ENCODE data around the gene ADGRG3.

GRCh38 chr16:57689762-57690558, 21.9 kb downstream of the ADGRG3 start:
- TF ChIP-seq CTCF (IDR thresholded peaks at IDR 0.05; ENCODE audit: poor library complexity) (no peak), EZH2 (IDR thresholded peaks at IDR 0.05; ENCODE audit: borderline replicate concordance) (no peak), EZH2phosphoT487 (IDR thresholded peaks at IDR 0.05; ENCODE audit: low read depth, severe bottlenecking, unreplicated experiment) (no peak)
